NT2/D1 (cell line): ENCODE data around the gene MGLL.

Experiments
- DNase-seq: peaks from one replicate; pipeline ENCODE4 v3.0.0-alpha.2; 2011; ENCODE audit warnings: low read depth, low spot score
- H3K27me3 ChIP-seq: 2 replicates; pipeline ENCODE4 v1.6.0; 2011; ENCODE audit warnings: mild to moderate bottlenecking; ENCODE audit not compliant: insufficient read length, insufficient read depth
- H3K36me3 ChIP-seq: 2 replicates; pipeline ENCODE4 v1.6.1; 2011; ENCODE audit warnings: mild to moderate bottlenecking, low read length, mixed read lengths; ENCODE audit not compliant: insufficient read depth, insufficient read length
- H3K4me1 ChIP-seq: 2 replicates; pipeline ENCODE4 v1.5.1; 2011; ENCODE audit not compliant: insufficient read depth, insufficient read length
- H3K4me3 ChIP-seq: 2 replicates; pipeline ENCODE4 v1.5.1; 2011; ENCODE audit warnings: low read depth; ENCODE audit not compliant: insufficient read length
- H3K9ac ChIP-seq: 2 replicates; pipeline ENCODE4 v1.6.0; 2011; ENCODE audit warnings: low read depth; ENCODE audit not compliant: insufficient read length
- H3K9me3 ChIP-seq: 2 replicates; pipeline ENCODE4 v1.5.1; 2011; ENCODE audit warnings: mild to moderate bottlenecking, low read length; ENCODE audit not compliant: insufficient read depth
- SUZ12 ChIP-seq: IDR thresholded peaks from 2 replicates; pipeline ENCODE4 v1.6.1; 2011; ENCODE audit not compliant: insufficient read length, insufficient read depth; ENCODE audit errors: extremely low read depth
- YY1 ChIP-seq: IDR thresholded peaks from 2 replicates; pipeline ENCODE4 v1.6.1; 2011; ENCODE audit not compliant: insufficient read length, insufficient read depth
- ZNF274 ChIP-seq: IDR thresholded peaks from 2 replicates; pipeline ENCODE4 v1.6.1; 2011; ENCODE audit warnings: mild to moderate bottlenecking, low read depth, low read length

The MGLL gene

DNA sequence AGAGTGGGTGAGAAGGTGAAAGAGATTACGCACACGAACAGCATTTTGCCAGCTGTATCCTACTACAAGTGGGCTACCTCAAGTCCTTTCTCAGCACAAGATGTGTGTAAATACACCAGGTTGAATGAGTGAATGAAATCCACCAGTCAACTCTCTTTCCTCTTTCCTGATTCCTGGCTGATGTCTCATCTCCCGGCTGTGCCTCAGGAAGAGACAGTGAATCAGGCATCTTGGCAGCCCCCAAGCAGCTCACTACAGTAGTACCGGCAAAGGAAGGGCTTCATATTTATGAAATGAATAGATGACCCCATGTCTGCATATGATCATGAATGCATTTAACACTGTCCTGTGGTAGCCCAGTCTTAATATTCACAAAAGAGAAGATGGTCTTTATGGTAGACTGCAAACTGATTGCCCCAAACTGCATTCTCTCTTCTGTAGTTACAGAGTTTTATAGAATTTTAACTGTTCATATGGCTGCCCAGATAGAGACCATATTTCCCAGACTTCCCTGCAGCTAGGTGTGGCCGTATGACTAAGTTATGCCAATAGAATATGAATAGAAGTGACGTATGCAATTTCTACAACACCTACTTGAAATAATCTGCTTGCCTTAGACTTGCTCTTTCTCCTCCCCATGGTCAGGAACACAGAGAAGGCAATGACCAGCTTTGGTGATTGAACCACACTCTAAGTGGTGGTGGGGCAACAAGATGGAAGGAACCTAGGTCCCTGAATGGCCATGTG, 22.7 kb downstream of the MGLL start:
- no peak for DNase-seq
- TF ChIP-seq ZNF274 (no peak), SUZ12 (no peak), YY1 (no peak)
- no peak overlapping the region for H3K9ac ChIP-seq

DNA sequence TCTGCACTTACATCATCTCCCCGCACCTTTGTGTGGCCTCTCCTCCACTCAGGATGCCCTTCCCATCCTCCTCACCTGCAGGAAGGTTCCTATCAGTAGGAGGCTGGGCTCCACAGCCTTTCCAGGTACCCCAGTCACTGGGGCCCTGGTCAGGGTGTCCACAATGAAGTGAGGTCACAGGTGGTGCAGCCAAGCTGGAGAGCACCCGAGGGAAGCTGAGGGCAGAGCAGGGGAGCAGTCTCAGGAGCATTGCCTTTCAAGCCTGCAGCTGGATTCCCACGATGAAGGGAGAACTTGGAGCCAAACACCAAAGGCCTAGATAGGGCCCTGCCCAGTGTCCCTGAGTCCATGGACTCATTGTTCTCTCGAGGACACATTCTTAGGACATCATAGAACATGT, 23.6 kb downstream of the MGLL start:
- no peak overlapping the region for H3K4me3 ChIP-seq
- H3K4me1 ChIP-seq = no peaks in the 10 kb centered on the region
- TF ChIP-seq YY1 (no peak), SUZ12 (no peak), ZNF274 (no peak)
- H3K9ac ChIP-seq = no peak overlapping the region
- H3K9me3 ChIP-seq = no peaks in the 10 kb centered on the region
- no peaks in the 10 kb centered on the region for H3K27me3 ChIP-seq
- no peak for DNase-seq
- H3K36me3 ChIP-seq = no peaks in the 10 kb centered on the region

More for the DNA sequence above, 22.7 kb downstream of the MGLL start:
- Histone ChIP-seq H3K9me3 (no peaks in the 10 kb centered on the region), H3K36me3 (no peaks in the 10 kb centered on the region), H3K4me3 (no peak overlapping the region), H3K4me1 (no peaks in the 10 kb centered on the region), H3K27me3 (no peaks in the 10 kb centered on the region)

DNA sequence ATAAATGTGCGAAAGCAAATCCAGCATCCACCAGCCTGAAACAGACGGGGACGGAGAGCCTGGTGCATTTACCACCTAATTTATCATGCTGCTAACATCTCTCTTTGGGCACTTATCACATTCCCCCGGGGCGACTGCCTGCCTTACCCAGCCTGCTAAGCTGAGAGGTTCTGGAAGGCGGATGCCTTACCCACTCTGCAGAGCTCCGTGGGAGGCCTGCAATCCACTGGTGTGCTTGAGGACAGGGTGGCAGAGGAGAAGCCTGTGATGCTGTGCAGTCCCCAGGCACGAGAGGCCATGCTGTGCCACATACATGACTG, 25.5 kb downstream of the MGLL start:
- Histone ChIP-seq H3K4me1 (no peaks in the 10 kb centered on the region), H3K9ac (no peak overlapping the region), H3K36me3 (no peaks in the 10 kb centered on the region), H3K4me3 (no peak overlapping the region), H3K9me3 (no peaks in the 10 kb centered on the region), H3K27me3 (no peaks in the 10 kb centered on the region)
- TF ChIP-seq ZNF274 (no peak), SUZ12 (no peak), YY1 (no peak)
- no peak for DNase-seq

DNA sequence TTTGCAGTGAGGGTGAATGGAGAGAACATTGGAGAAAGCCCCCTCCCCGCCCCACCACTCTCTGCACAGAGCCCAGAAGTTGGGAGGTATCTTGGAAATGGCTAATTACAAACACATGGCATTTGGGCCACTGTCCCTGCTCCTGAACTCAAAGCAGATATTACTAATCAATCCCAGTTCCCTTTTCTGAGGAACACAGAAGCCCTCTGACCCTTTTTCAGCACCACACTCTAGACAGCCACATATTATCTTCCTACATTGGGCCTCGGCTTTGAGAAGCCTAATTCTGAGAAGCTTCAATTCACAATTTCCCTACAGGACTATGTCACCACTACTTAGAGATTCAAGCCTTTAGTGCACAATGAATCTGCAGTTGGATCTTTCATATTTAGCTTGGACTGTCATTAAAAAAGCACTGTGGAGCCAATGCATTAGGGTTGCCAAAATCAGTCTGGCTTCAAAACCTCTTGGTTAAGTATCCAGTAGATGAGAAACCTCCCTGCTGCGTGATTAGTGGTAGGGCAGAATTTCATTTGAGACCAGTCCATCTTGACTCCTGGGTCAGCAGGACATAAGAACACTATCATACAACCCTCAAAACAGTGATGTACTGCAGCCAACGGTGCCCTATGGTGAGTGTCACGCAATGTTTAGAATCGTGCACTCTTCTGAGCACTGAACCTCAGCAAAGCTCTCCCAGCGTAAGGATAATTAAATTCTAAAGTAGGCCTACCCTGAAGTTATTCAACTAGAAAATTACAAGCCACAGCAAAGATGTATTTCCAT, 26.1 kb downstream of the MGLL start:
- H3K9me3 ChIP-seq = no peaks in the 10 kb centered on the region
- H3K4me1 ChIP-seq = no peaks in the 10 kb centered on the region
- H3K27me3 ChIP-seq = no peaks in the 10 kb centered on the region
- no peak overlapping the region for H3K4me3 ChIP-seq
- H3K36me3 ChIP-seq = no peaks in the 10 kb centered on the region
- no peak overlapping the region for H3K9ac ChIP-seq
- no peak for DNase-seq
- TF ChIP-seq SUZ12 (no peak), YY1 (no peak), ZNF274 (no peak)

DNA sequence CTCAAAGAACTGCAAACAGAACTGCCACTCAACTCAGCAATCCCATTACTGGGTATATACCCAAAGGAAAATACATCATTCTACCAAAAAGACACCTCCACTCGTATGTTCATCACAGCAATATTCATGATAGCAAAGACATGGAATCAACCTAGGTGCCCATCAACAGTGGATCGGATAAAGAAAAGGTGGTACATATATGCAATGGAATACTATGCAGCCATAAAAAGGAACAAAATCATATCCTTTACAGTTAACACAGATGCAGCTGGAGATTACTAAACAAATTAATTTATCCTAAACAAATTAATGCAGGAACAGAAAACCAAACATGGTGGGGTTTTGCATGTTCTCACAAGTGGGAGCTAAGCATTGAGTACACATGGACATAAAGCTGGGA, 27.3 kb downstream of the MGLL start:
- Histone ChIP-seq H3K9ac (no peak overlapping the region), H3K4me3 (no peak overlapping the region), H3K9me3 (no peaks in the 10 kb centered on the region), H3K4me1 (peaks cover 7% of the 10 kb centered on the region), H3K36me3 (no peaks in the 10 kb centered on the region), H3K27me3 (no peaks in the 10 kb centered on the region)
- no peak for TF ChIP-seq YY1
- TF ChIP-seq SUZ12 = no peak
- TF ChIP-seq ZNF274 = no peak
- DNase-seq = no peak

DNA sequence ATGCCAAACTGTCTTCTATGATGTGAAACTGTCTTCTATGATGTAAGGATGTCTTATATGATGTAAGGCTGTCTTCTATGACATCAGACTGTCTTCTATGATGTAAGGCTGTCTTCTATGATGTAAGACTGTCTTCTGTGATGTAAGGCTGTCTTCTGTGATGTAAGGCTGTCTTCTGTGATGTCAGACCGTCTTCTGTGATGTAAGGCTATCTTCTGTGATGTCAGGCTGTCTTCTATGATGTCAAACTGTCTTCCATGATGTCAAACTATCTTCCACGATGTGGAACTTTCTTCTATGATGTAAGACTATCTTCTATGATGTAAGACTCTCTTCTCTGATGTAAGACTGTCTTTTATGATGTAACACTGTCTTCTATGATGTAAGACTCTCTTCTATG, 27.9 kb downstream of the MGLL start:
- no peaks in the 10 kb centered on the region for H3K27me3 ChIP-seq
- DNase-seq = no peak
- no peak for TF ChIP-seq SUZ12
- no peak for TF ChIP-seq YY1
- TF ChIP-seq ZNF274 = no peak
- peaks cover 7% of the 10 kb centered on the region for H3K4me1 ChIP-seq
- H3K36me3 ChIP-seq = no peaks in the 10 kb centered on the region
- H3K4me3 ChIP-seq = no peak overlapping the region
- H3K9ac ChIP-seq = no peak overlapping the region
- H3K9me3 ChIP-seq = no peaks in the 10 kb centered on the region

DNA sequence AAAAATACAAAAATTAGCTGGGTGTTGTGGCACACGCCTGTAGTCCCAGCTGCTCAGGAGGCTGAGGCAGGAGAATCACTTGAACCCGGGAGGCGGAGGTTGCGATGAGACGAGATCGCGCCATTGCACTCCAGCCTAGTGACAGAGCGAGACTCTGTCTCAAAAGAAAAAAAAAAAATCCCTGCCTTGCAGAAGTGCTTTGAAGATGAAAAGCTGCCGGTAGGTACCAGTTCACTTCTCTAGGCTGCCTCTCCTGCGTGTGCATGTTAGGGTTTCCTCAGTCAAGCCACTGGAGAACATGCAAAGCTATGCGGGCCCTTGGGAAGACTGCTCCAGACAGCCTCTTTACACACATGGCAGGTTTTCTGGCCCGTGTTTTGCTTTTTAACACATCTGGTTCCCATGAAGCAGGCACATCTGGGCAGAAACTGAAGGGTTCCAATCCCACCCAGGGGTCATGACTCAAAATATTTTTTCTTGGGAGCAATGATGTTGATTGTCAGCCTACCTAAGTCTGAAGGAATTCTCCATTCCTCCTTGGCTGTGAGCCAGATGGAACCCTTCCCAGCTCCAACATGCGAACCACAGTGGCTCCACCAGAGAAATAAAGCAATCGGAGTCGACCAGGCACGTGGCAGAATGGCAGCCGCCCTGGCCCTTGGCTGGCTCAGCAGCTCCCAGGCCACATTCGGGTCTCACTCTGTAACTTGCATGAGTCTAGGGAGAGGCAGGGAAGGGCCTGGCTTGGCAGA, 29.6 kb downstream of the MGLL start:
- no peak for DNase-seq

More for the DNA sequence above, 29.6 kb downstream of the MGLL start:
- Histone ChIP-seq H3K4me3 (no peak overlapping the region), H3K36me3 (no peaks in the 10 kb centered on the region), H3K27me3 (no peaks in the 10 kb centered on the region), H3K9ac (no peak overlapping the region), H3K9me3 (no peaks in the 10 kb centered on the region), H3K4me1 (peaks cover 7% of the 10 kb centered on the region)
- TF ChIP-seq YY1 (no peak), SUZ12 (no peak), ZNF274 (no peak)
